A549 (cell line): ENCODE measurements around the gene KCTD4. TPM values are rescaled to one million over a fixed set of nuclear protein-coding genes. Genes with fewer than 3 reads are reported as not detected.

Source experiments
- ATAC-seq, 2 experiments: fragments of 200-7000 bp in 1 of 2; fragments of >200 bp in 1 of 2; cut with Nextera tagmentation in 1 of 2; cut with Tn5 transposase in 1 of 2; 3 replicates each; pipeline versions ENCODE4 v1.8.0 to v1.9.1; 2018 to 2020; ENCODE audit warnings: mild to moderate bottlenecking in 1 of 2, moderate library complexity in 1 of 2
- CTCF ChIA-PET: fragments of 300-600 bp; sonication (Branson Sonifier 250); formaldehyde crosslinking; extraction: SDS; loops from one replicate; lab custom pipeline; 2021; ENCODE audit warnings: antibody characterized with exemption, inconsistent platforms; lab: Yijun Ruan, JAX
- POLR2A ChIA-PET: fragments of 350-600 bp; formaldehyde crosslinking; extraction: SDS; loops from one replicate; lab custom pipeline; 2021; ENCODE audit warnings: antibody characterized with exemption, inconsistent platforms; lab: Yijun Ruan, JAX
- DNase-seq, 2 experiments: peaks; one replicate each; pipeline versions ENCODE4 v3.0.0 to v3.0.0-alpha.2; 2011 to 2016; ENCODE audit warnings: low read depth in 1 of 2, low spot score in 1 of 2
- FAIRE-seq: peaks from 2 replicates; lab custom pipeline; 2011; peaks lifted over from hg19 to GRCh38; lab: Jason Lieb, UNC
- H3K27ac ChIP-seq, 2 experiments: fragments of >200 bp; sonication (Bioruptor Twin); formaldehyde crosslinking; 3 replicates each; pipeline ENCODE4 v1.5.1; 2016 to 2017
- H3K4me1 ChIP-seq: fragments of >200 bp; sonication (Bioruptor Twin); formaldehyde crosslinking; 3 replicates; pipeline ENCODE4 v1.6.1; 2016
- H3K4me2 ChIP-seq: fragments of >200 bp; sonication (Bioruptor Twin); formaldehyde crosslinking; 3 replicates; pipeline ENCODE4 v1.6.1; 2016
- H3K4me3 ChIP-seq: fragments of >200 bp; sonication (Bioruptor Twin); formaldehyde crosslinking; 3 replicates; pipeline ENCODE4 v1.5.1; 2016
- H3K9me3 ChIP-seq: fragments of >200 bp; sonication (Bioruptor Twin); formaldehyde crosslinking; 3 replicates; pipeline ENCODE4 v1.6.1; 2016
- BCL3 ChIP-seq: fragments of >200 bp; sonication (Bioruptor Twin); formaldehyde crosslinking; IDR thresholded peaks from 3 replicates; pipeline ENCODE4 v1.6.1; 2016
- BHLHE40 ChIP-seq: IDR thresholded peaks from 2 replicates; pipeline ENCODE4 v1.6.1; 2012; ENCODE audit warnings: low read depth, low read length, inconsistent platforms
- CHD2 ChIP-seq: fragments of 150-350 bp; IDR thresholded peaks from 2 replicates; pipeline ENCODE4 v1.6.1; 2014; ENCODE audit warnings: low read length; ENCODE audit not compliant: partially characterized antibody
- E2F6 ChIP-seq: IDR thresholded peaks from 2 replicates; pipeline ENCODE4 v1.6.1; 2012; ENCODE audit warnings: low read depth, borderline replicate concordance
- EHMT2 ChIP-seq: fragments of 200-600 bp; sonication (generic); IDR thresholded peaks from 2 replicates; pipeline ENCODE4 v1.6.1; 2016; ENCODE audit warnings: antibody characterized with exemption, low read depth, mild to moderate bottlenecking, moderate library complexity
- FOXS1 ChIP-seq: fragments of 250-450 bp; sonication (Bioruptor Pico); IDR thresholded peaks from 2 replicates; pipeline ENCODE4 v1.5.0; 2020; ENCODE audit warnings: mild to moderate bottlenecking, moderate library complexity
- GATA3 ChIP-seq: IDR thresholded peaks from 2 replicates; pipeline ENCODE4 v1.6.1; 2012; ENCODE audit warnings: borderline replicate concordance
- HEYL ChIP-seq: fragments of 250-450 bp; sonication (Bioruptor Pico); IDR thresholded peaks from 2 replicates; pipeline ENCODE4 v1.8.0; 2021; ENCODE audit warnings: mild to moderate bottlenecking, moderate library complexity
- MAFK ChIP-seq: fragments of 450-650 bp; IDR thresholded peaks from 2 replicates; pipeline ENCODE4 v1.6.1; 2014; ENCODE audit not compliant: partially characterized antibody
- MAZ ChIP-seq: fragments of 150-350 bp; IDR thresholded peaks from 2 replicates; pipeline ENCODE4 v1.6.1; 2014; ENCODE audit warnings: antibody characterized with exemption, low read depth, low read length, borderline replicate concordance
- MYC ChIP-seq: IDR thresholded peaks from 2 replicates; pipeline ENCODE4 v1.6.1; 2012; ENCODE audit warnings: mild to moderate bottlenecking, inconsistent platforms, low read length, improper control_type of control experiment, borderline replicate concordance
- NR3C1 ChIP-seq: fragments of >200 bp; sonication (Bioruptor Twin); formaldehyde crosslinking; IDR thresholded peaks from 3 replicates; pipeline ENCODE4 v1.6.1; 2017
- POLR2AphosphoS2 ChIP-seq: conservative IDR thresholded peaks from 2 replicates; pipeline ENCODE4 v1.6.1; 2012; ENCODE audit warnings: low read length, improper control_type of control experiment, inconsistent platforms
- SMC3 ChIP-seq: fragments of >200 bp; sonication (Bioruptor Twin); formaldehyde crosslinking; IDR thresholded peaks from 3 replicates; pipeline ENCODE4 v1.6.1; 2018; ENCODE audit warnings: inconsistent platforms
- SREBF2 ChIP-seq: fragments of 450-650 bp; IDR thresholded peaks from 2 replicates; pipeline ENCODE4 v1.6.1; 2014; ENCODE audit warnings: mild to moderate bottlenecking, moderate library complexity
- USF2 ChIP-seq: fragments of 450-650 bp; IDR thresholded peaks from 2 replicates; pipeline ENCODE4 v1.6.1; 2014; ENCODE audit warnings: antibody characterized with exemption
- ZFP36 ChIP-seq: fragments of 450-650 bp; IDR thresholded peaks from 2 replicates; pipeline ENCODE4 v1.6.1; 2014; ENCODE audit warnings: borderline replicate concordance; ENCODE audit not compliant: partially characterized antibody
- ZNF302 ChIP-seq: fragments of 250-450 bp; sonication (Bioruptor Pico); IDR thresholded peaks from 2 replicates; pipeline ENCODE4 v1.9.0; 2021; ENCODE audit warnings: inconsistent platforms, mild to moderate bottlenecking, moderate library complexity
- WGBS: methylation state at CpG from one replicate; pipeline ENCODE4 v1.1.6; 2017; ENCODE audit errors: missing lambda C conversion rate; 5-methylcytosine and 5-hydroxymethylcytosine counted together
- polyA plus RNA-seq, 4 experiments: library from polyadenylated mRNA; depleted of rRNA in 3 of 4; stranded (reverse); fragments of >200 nt; fragmentation: RNase III in 1 of 4; extraction: RNeasy Plus Mini Kit Qiagen cat#74134 plus additional on column Dnase treatment in 1 of 4; gene quantifications; 2 replicates in 3 of 4; 3 replicates in 1 of 4; pipeline ENCODE4 v1.2.3, GENCODE V29; 2011 to 2017
- TF ChIP-seq, protein P1 (sequence below): IDR thresholded peaks from 2 replicates; pipeline ENCODE4 v1.6.1; 2012
- TF ChIP-seq, protein P2 (sequence below): fragments of >200 bp; sonication (Bioruptor Twin); formaldehyde crosslinking; IDR thresholded peaks from 3 replicates; pipeline ENCODE4 v1.5.1; 2016
- TF ChIP-seq, protein P3 (sequence below): fragments of 200-600 bp; sonication (generic); IDR thresholded peaks from 2 replicates; pipeline ENCODE4 v1.6.1; 2016; ENCODE audit warnings: antibody characterized with exemption, mild to moderate bottlenecking, moderate library complexity
- TF ChIP-seq, protein P4 (sequence below): fragments of >200 bp; sonication (Bioruptor Twin); formaldehyde crosslinking; IDR thresholded peaks from 2 replicates; pipeline ENCODE4 v1.6.1; 2016

KCTD4 gene
- polyA plus RNA-seq, 2 of the 4 experiments (the other 2 are of a cell fraction) = not detected

- no peak for FAIRE-seq
- WGBS = 92% methylated on average over 4 of the region's 4 CpGs
- Histone ChIP-seq H3K27ac (no peak overlapping the region), H3K4me3 (no peak overlapping the region), H3K4me1 (peaks cover 19% of the 10 kb centered on the region), H3K4me2 (no peak overlapping the region), H3K9me3 (no peaks in the 10 kb centered on the region)
- no peak for TF ChIP-seq EHMT2
- TF ChIP-seq MAZ = no peak
- no peak for TF ChIP-seq POLR2AphosphoS2
- TF ChIP-seq ZFP36 = no peak
- TF ChIP-seq SMC3 = no peak
- no peak for TF ChIP-seq BCL3
- TF ChIP-seq MYC = no peak
- ChIA-PET CTCF (interaction anchor here (1.4 to 2.0 kb wide), 2 partner anchors 81 to 82 kb away, joined by 3 to 5 read pairs; no protein-coding TSS in a partner anchor), POLR2A (no interaction called here)
- ATAC-seq = no peak
- no peak for DNase-seq
Observed at GRCh38 chr13:45199711-45200110, 1.1 kb downstream of the KCTD4 start.

DNA sequence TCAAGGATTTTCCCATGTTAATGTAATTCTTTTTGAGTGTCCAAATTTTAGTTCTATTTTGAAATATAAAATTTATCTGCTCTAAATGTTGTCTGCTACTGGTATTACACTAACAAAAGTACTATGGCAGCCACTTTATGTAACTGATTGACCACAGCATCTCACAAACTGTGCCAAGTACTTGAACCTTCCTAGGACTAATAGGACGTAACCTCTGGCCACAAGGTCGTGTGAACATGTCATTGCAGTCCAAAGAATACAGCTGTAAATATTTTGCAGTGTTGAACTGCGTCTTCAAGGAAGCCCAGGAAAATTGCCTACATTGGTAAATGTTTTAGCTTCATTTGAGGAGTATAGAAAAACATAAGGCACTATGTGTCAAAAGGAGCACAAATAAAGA lies 1.9 kb downstream of the KCTD4 start:
- no peaks in the 10 kb centered on the region for H3K9me3 ChIP-seq
- H3K4me3 ChIP-seq = no peak overlapping the region
- WGBS = 85% methylated on average over 3 of the region's 3 CpGs
- H3K4me1 ChIP-seq = peaks cover 26% of the 10 kb centered on the region
- POLR2A ChIA-PET = no interaction called here
- no peak for FAIRE-seq
- no peak for TF ChIP-seq SREBF2
- TF ChIP-seq, protein P1, sequence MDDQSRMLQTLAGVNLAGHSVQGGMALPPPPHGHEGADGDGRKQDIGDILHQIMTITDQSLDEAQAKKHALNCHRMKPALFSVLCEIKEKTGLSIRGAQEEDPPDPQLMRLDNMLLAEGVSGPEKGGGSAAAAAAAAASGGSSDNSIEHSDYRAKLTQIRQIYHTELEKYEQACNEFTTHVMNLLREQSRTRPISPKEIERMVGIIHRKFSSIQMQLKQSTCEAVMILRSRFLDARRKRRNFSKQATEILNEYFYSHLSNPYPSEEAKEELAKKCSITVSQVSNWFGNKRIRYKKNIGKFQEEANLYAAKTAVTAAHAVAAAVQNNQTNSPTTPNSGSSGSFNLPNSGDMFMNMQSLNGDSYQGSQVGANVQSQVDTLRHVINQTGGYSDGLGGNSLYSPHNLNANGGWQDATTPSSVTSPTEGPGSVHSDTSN = no peak
- no peak for TF ChIP-seq SMC3
- no peak for TF ChIP-seq EHMT2
- TF ChIP-seq GATA3 = no peak
- TF ChIP-seq, protein P2, sequence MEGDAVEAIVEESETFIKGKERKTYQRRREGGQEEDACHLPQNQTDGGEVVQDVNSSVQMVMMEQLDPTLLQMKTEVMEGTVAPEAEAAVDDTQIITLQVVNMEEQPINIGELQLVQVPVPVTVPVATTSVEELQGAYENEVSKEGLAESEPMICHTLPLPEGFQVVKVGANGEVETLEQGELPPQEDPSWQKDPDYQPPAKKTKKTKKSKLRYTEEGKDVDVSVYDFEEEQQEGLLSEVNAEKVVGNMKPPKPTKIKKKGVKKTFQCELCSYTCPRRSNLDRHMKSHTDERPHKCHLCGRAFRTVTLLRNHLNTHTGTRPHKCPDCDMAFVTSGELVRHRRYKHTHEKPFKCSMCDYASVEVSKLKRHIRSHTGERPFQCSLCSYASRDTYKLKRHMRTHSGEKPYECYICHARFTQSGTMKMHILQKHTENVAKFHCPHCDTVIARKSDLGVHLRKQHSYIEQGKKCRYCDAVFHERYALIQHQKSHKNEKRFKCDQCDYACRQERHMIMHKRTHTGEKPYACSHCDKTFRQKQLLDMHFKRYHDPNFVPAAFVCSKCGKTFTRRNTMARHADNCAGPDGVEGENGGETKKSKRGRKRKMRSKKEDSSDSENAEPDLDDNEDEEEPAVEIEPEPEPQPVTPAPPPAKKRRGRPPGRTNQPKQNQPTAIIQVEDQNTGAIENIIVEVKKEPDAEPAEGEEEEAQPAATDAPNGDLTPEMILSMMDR = no peak
- no peak for TF ChIP-seq NR3C1
- no peak for TF ChIP-seq FOXS1 (CRISPR knock-in tag)
- TF ChIP-seq, protein P3, sequence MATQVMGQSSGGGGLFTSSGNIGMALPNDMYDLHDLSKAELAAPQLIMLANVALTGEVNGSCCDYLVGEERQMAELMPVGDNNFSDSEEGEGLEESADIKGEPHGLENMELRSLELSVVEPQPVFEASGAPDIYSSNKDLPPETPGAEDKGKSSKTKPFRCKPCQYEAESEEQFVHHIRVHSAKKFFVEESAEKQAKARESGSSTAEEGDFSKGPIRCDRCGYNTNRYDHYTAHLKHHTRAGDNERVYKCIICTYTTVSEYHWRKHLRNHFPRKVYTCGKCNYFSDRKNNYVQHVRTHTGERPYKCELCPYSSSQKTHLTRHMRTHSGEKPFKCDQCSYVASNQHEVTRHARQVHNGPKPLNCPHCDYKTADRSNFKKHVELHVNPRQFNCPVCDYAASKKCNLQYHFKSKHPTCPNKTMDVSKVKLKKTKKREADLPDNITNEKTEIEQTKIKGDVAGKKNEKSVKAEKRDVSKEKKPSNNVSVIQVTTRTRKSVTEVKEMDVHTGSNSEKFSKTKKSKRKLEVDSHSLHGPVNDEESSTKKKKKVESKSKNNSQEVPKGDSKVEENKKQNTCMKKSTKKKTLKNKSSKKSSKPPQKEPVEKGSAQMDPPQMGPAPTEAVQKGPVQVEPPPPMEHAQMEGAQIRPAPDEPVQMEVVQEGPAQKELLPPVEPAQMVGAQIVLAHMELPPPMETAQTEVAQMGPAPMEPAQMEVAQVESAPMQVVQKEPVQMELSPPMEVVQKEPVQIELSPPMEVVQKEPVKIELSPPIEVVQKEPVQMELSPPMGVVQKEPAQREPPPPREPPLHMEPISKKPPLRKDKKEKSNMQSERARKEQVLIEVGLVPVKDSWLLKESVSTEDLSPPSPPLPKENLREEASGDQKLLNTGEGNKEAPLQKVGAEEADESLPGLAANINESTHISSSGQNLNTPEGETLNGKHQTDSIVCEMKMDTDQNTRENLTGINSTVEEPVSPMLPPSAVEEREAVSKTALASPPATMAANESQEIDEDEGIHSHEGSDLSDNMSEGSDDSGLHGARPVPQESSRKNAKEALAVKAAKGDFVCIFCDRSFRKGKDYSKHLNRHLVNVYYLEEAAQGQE = no peak
- no peak for TF ChIP-seq BHLHE40
- TF ChIP-seq USF2 = no peak
- TF ChIP-seq, protein P4, sequence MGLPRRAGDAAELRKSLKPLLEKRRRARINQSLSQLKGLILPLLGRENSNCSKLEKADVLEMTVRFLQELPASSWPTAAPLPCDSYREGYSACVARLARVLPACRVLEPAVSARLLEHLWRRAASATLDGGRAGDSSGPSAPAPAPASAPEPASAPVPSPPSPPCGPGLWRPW = no peak
- TF ChIP-seq CHD2 = no peak
- TF ChIP-seq POLR2AphosphoS2 = no peak
- TF ChIP-seq E2F6 = no peak
- no peak for TF ChIP-seq HEYL (CRISPR knock-in tag)
- TF ChIP-seq ZNF302 = no peak
- no peak for TF ChIP-seq MAFK
- TF ChIP-seq, all 56 proteins: peak for 0
- DNase-seq = no peak
- ATAC-seq = no peak
- CTCF ChIA-PET = interaction anchor here (0.6 to 2.0 kb wide), 5 partner anchors 25 to 83 kb away, joined by 3 to 5 read pairs (median 3); no protein-coding TSS in a partner anchor
- no peak overlapping the region for H3K4me2 ChIP-seq
- H3K27ac ChIP-seq = no peak overlapping the region
